ENCODE measurements around the gene CDKN2A.
A peak's percentile ranks its signal among the peaks of the same experiment; 100 is the strongest.

Gene CDKN2A

GRCh38 chr9:21933865-21934264, 60.3 kb downstream of the CDKN2A start:
- H3K27me3 Mint-ChIP-seq (ENCODE audit: low read depth, poor library complexity): no peaks in the 10 kb centered on the region
- no peaks in the 10 kb centered on the region for H3K4me1 Mint-ChIP-seq
- peaks cover 53% of the 10 kb centered on the region for H3K36me3 Mint-ChIP-seq (ENCODE audit: low read depth)
- TF ChIP-seq, protein P1, sequence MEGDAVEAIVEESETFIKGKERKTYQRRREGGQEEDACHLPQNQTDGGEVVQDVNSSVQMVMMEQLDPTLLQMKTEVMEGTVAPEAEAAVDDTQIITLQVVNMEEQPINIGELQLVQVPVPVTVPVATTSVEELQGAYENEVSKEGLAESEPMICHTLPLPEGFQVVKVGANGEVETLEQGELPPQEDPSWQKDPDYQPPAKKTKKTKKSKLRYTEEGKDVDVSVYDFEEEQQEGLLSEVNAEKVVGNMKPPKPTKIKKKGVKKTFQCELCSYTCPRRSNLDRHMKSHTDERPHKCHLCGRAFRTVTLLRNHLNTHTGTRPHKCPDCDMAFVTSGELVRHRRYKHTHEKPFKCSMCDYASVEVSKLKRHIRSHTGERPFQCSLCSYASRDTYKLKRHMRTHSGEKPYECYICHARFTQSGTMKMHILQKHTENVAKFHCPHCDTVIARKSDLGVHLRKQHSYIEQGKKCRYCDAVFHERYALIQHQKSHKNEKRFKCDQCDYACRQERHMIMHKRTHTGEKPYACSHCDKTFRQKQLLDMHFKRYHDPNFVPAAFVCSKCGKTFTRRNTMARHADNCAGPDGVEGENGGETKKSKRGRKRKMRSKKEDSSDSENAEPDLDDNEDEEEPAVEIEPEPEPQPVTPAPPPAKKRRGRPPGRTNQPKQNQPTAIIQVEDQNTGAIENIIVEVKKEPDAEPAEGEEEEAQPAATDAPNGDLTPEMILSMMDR (IDR thresholded peaks at IDR 0.05): no peak
- H3K9me3 Mint-ChIP-seq: no peaks in the 10 kb centered on the region
- no peak for DNase-seq
- H3K4me3 Mint-ChIP-seq: no peak overlapping the region
- peak overlapping the region; percentile 19 for H3K27ac Mint-ChIP-seq

GRCh38 chr9:21933281-21933680, 60.9 kb downstream of the CDKN2A start:
- H3K27me3 Mint-ChIP-seq (ENCODE audit: low read depth, poor library complexity): no peaks in the 10 kb centered on the region
- no peak overlapping the region for H3K4me3 Mint-ChIP-seq
- DNase-seq: no peak
- H3K4me1 Mint-ChIP-seq: no peaks in the 10 kb centered on the region
- no peaks in the 10 kb centered on the region for H3K9me3 Mint-ChIP-seq
- peaks cover 53% of the 10 kb centered on the region for H3K36me3 Mint-ChIP-seq (ENCODE audit: low read depth)
- TF ChIP-seq, protein P1 (IDR thresholded peaks at IDR 0.05): no peak
- H3K27ac Mint-ChIP-seq: no peak overlapping the region

DNA sequence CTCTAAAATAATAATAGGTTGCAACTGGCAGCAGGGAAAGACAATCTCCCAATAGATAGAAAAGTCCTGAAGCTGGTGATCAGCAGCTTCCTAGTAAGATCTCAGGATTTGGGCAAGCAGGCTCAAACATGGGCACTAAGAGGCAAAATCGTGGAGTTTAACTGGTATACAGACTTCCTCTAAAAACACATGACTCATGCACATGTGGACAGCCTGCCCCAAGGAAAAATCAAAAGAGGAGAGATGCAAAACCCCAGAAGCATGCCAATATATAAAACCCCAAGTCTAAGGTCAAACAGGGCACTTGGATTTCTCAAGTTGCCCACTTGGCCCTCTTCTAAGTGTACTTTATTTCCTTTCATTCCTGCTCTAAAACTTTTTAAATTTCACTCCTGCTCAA, 62.8 kb downstream of the CDKN2A start:
- H3K4me1 Mint-ChIP-seq: no peaks in the 10 kb centered on the region
- TF ChIP-seq, protein P1 (IDR thresholded peaks at IDR 0.05): no peak
- no peaks in the 10 kb centered on the region for H3K27me3 Mint-ChIP-seq (ENCODE audit: low read depth, poor library complexity)
- no peak overlapping the region for H3K4me3 Mint-ChIP-seq
- no peak for DNase-seq
- H3K27ac Mint-ChIP-seq: no peak overlapping the region
- no peaks in the 10 kb centered on the region for H3K9me3 Mint-ChIP-seq
- H3K36me3 Mint-ChIP-seq (ENCODE audit: low read depth): peaks cover 53% of the 10 kb centered on the region

GRCh38 chr9:21927752-21928151, 66.4 kb downstream of the CDKN2A start:
- DNase-seq: no peak
- no peak overlapping the region for H3K4me3 Mint-ChIP-seq
- H3K4me1 Mint-ChIP-seq: no peaks in the 10 kb centered on the region
- H3K36me3 Mint-ChIP-seq (ENCODE audit: low read depth): peaks cover 40% of the 10 kb centered on the region
- TF ChIP-seq, protein P1 (IDR thresholded peaks at IDR 0.05): no peak
- H3K27me3 Mint-ChIP-seq (ENCODE audit: low read depth, poor library complexity): peaks cover 2% of the 10 kb centered on the region
- no peak overlapping the region for H3K27ac Mint-ChIP-seq
- no peaks in the 10 kb centered on the region for H3K9me3 Mint-ChIP-seq

DNA sequence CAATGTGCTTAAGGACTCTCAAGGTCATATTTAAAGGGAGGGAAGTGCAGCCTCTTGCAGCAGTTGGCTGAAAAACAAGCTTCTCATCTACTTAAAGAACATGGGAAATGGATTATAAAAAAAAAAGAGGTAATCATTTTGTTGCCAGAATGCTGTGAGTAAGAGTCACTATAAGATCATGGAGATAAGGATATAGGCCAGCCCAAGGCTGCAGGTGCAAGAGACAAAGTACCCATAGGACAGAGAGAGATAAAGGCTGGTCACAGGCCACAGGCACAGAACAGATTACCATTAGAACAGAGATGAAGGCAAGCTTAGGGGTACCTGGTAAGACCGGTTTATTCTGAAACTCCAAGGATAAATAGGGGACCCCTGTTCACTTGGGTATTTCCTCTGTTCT, 70.5 kb downstream of the CDKN2A start:
- peaks cover under 1% of the 10 kb centered on the region for H3K9me3 Mint-ChIP-seq
- DNase-seq: no peak
- peaks cover 15% of the 10 kb centered on the region for H3K4me1 Mint-ChIP-seq

More for the DNA sequence above, 70.5 kb downstream of the CDKN2A start:
- no peak overlapping the region for H3K27ac Mint-ChIP-seq
- H3K36me3 Mint-ChIP-seq (ENCODE audit: low read depth): peaks cover 20% of the 10 kb centered on the region
- TF ChIP-seq, protein P1 (IDR thresholded peaks at IDR 0.05): no peak
- no peak overlapping the region for H3K4me3 Mint-ChIP-seq
- peaks cover 2% of the 10 kb centered on the region for H3K27me3 Mint-ChIP-seq (ENCODE audit: low read depth, poor library complexity)
